ENCODE results near the gene GOLGA2.

Gene GOLGA2

GRCh38 chr9:128309551-128309950 is 33.7 kb upstream of the GOLGA2 start:
- no peaks in the 10 kb centered on the region for H3K4me1 ChIP-seq (ENCODE audit: control insufficient read depth in 2 of 2, insufficient read depth in 1 of 2, low read depth in 1 of 2, low read length in 2 of 2)

GRCh38 chr9:128304971-128305288 is 29.1 kb upstream of the GOLGA2 start:
- no peaks in the 10 kb centered on the region for H3K27me3 ChIP-seq (ENCODE audit: control insufficient read depth in 3 of 3, insufficient read depth in 3 of 3, low read depth in 1 of 3, low read length in 3 of 3)
- no peak overlapping the region for H2BK5ac ChIP-seq (ENCODE audit: low read length)
- no peaks in the 10 kb centered on the region for H3K9me3 ChIP-seq (replicated peaks in 1 of 2; ENCODE audit: control insufficient read depth in 2 of 2, insufficient read depth in 1 of 2, low read depth in 1 of 2, low read length in 2 of 2)
- no peak overlapping the region for H2AK5ac ChIP-seq (ENCODE audit: low read depth, low read length)
- H2BK12ac ChIP-seq (ENCODE audit: low read length) = no peak overlapping the region
- no peak overlapping the region for H3K23ac ChIP-seq (ENCODE audit: low read depth, low read length, poor library complexity)
- H3K14ac ChIP-seq (ENCODE audit: low read length) = no peak overlapping the region
- no peak overlapping the region for H3K27ac ChIP-seq (replicated peaks; ENCODE audit: low read length)
- no peak overlapping the region for H2BK15ac ChIP-seq (ENCODE audit: low read length)
- H3K9ac ChIP-seq (ENCODE audit: low read depth, low read length, poor library complexity) = no peak overlapping the region
- H3K36me3 ChIP-seq (replicated peaks in 1 of 2; ENCODE audit: control insufficient read depth in 2 of 2, insufficient read depth in 2 of 2, low read length in 2 of 2) = peaks cover 11 to 21% of the 10 kb centered on the region in 2 donors
- DNase-seq (ENCODE audit: low spot score) = no peak
- H3K79me1 ChIP-seq (ENCODE audit: low read depth, low read length) = no peaks in the 10 kb centered on the region
- H4K8ac ChIP-seq (ENCODE audit: low read depth, low read length) = no peak overlapping the region
- no peak overlapping the region for H3K4ac ChIP-seq (ENCODE audit: low read length)
- no CpG with 5 or more reads among the region's 5 CpGs for WGBS, 2 donors (ENCODE audit: extremely low coverage in 2 of 2, insufficient read length in 2 of 2, insufficient replicate concordance in 1 of 2)
- peak overlapping the region; percentile 43 for H4K91ac ChIP-seq (ENCODE audit: low read depth, low read length, poor library complexity)
- no peak overlapping the region for H2AFZ ChIP-seq (ENCODE audit: low read length)
- no peak overlapping the region for H2BK120ac ChIP-seq (ENCODE audit: low read depth, low read length)
- no peak overlapping the region for H3K4me3 ChIP-seq (ENCODE audit: low read length in 2 of 2)
- H3K4me2 ChIP-seq (ENCODE audit: insufficient read depth, low read length, poor library complexity, severe bottlenecking) = no peak overlapping the region
- no peaks in the 10 kb centered on the region for H3K4me1 ChIP-seq (ENCODE audit: control insufficient read depth in 2 of 2, insufficient read depth in 1 of 2, low read depth in 1 of 2, low read length in 2 of 2)
- H3K18ac ChIP-seq (ENCODE audit: low read length) = no peak overlapping the region

More at GRCh38 chr9:128309551-128309950, 33.7 kb upstream of the GOLGA2 start:
- Histone ChIP-seq H3K27ac (replicated peaks; ENCODE audit: low read length) (no peak overlapping the region), H3K18ac (ENCODE audit: low read length) (no peak overlapping the region), H4K8ac (ENCODE audit: low read depth, low read length) (no peak overlapping the region), H3K4me2 (ENCODE audit: insufficient read depth, low read length, poor library complexity, severe bottlenecking) (no peak overlapping the region), H2AFZ (ENCODE audit: low read length) (no peak overlapping the region), H2BK120ac (ENCODE audit: low read depth, low read length) (no peak overlapping the region), H3K23ac (ENCODE audit: low read depth, low read length, poor library complexity) (no peak overlapping the region), H4K91ac (ENCODE audit: low read depth, low read length, poor library complexity) (no peak overlapping the region), H3K79me1 (ENCODE audit: low read depth, low read length) (no peaks in the 10 kb centered on the region), H3K14ac (ENCODE audit: low read length) (no peak overlapping the region), H3K4ac (ENCODE audit: low read length) (no peak overlapping the region), H3K9me3 (replicated peaks in 1 of 2; ENCODE audit: control insufficient read depth in 2 of 2, insufficient read depth in 1 of 2, low read depth in 1 of 2, low read length in 2 of 2) (no peaks in the 10 kb centered on the region), H3K9ac (ENCODE audit: low read depth, low read length, poor library complexity) (no peak overlapping the region), H3K4me3 (ENCODE audit: low read length in 2 of 2) (no peak overlapping the region), H2BK15ac (ENCODE audit: low read length) (no peak overlapping the region), H2AK5ac (ENCODE audit: low read depth, low read length) (no peak overlapping the region), H3K27me3 (ENCODE audit: control insufficient read depth in 3 of 3, insufficient read depth in 3 of 3, low read depth in 1 of 3, low read length in 3 of 3) (no peaks in the 10 kb centered on the region), H2BK5ac (ENCODE audit: low read length) (no peak overlapping the region), H2BK12ac (ENCODE audit: low read length) (no peak overlapping the region), H3K36me3 (replicated peaks in 1 of 2; ENCODE audit: control insufficient read depth in 2 of 2, insufficient read depth in 2 of 2, low read length in 2 of 2) (peaks cover 31 to 48% of the 10 kb centered on the region in 2 donors)
- DNase-seq (ENCODE audit: low spot score) = no peak
- no CpG with 5 or more reads among the region's 16 CpGs for WGBS, 2 donors (ENCODE audit: extremely low coverage in 2 of 2, insufficient read length in 2 of 2, insufficient replicate concordance in 1 of 2)

GRCh38 chr9:128304136-128304970 is 28.5 kb upstream of the GOLGA2 start:
- no peak for DNase-seq (ENCODE audit: low spot score)
- H3K4ac ChIP-seq (ENCODE audit: low read length) = no peak overlapping the region
- H3K9me3 ChIP-seq (replicated peaks in 1 of 2; ENCODE audit: control insufficient read depth in 2 of 2, insufficient read depth in 1 of 2, low read depth in 1 of 2, low read length in 2 of 2) = no peaks in the 10 kb centered on the region
- no peak overlapping the region for H4K91ac ChIP-seq (ENCODE audit: low read depth, low read length, poor library complexity)
- H3K9ac ChIP-seq (ENCODE audit: low read depth, low read length, poor library complexity) = no peak overlapping the region
- H3K27ac ChIP-seq (replicated peaks; ENCODE audit: low read length) = no peak overlapping the region
- no peak overlapping the region for H4K8ac ChIP-seq (ENCODE audit: low read depth, low read length)
- H3K36me3 ChIP-seq (replicated peaks in 1 of 2; ENCODE audit: control insufficient read depth in 2 of 2, insufficient read depth in 2 of 2, low read length in 2 of 2) = peaks cover 5 to 15% of the 10 kb centered on the region in 2 donors
- H3K14ac ChIP-seq (ENCODE audit: low read length) = no peak overlapping the region
- H3K4me1 ChIP-seq (ENCODE audit: control insufficient read depth in 2 of 2, insufficient read depth in 1 of 2, low read depth in 1 of 2, low read length in 2 of 2) = no peaks in the 10 kb centered on the region
- H3K27me3 ChIP-seq (ENCODE audit: control insufficient read depth in 3 of 3, insufficient read depth in 3 of 3, low read depth in 1 of 3, low read length in 3 of 3) = no peaks in the 10 kb centered on the region
- no peak overlapping the region for H3K4me3 ChIP-seq (ENCODE audit: low read length in 2 of 2)
- WGBS, 2 donors (ENCODE audit: extremely low coverage in 2 of 2, insufficient read length in 2 of 2, insufficient replicate concordance in 1 of 2) = no CpG with 5 or more reads among the region's 9 CpGs
- no peak overlapping the region for H2BK12ac ChIP-seq (ENCODE audit: low read length)
- H3K18ac ChIP-seq (ENCODE audit: low read length) = no peak overlapping the region
- no peak overlapping the region for H2BK120ac ChIP-seq (ENCODE audit: low read depth, low read length)
- no peak overlapping the region for H2BK5ac ChIP-seq (ENCODE audit: low read length)
- H3K79me1 ChIP-seq (ENCODE audit: low read depth, low read length) = no peaks in the 10 kb centered on the region
- no peak overlapping the region for H2AK5ac ChIP-seq (ENCODE audit: low read depth, low read length)
- no peak overlapping the region for H3K4me2 ChIP-seq (ENCODE audit: insufficient read depth, low read length, poor library complexity, severe bottlenecking)
- no peak overlapping the region for H2AFZ ChIP-seq (ENCODE audit: low read length)
- no peak overlapping the region for H3K23ac ChIP-seq (ENCODE audit: low read depth, low read length, poor library complexity)
- H2BK15ac ChIP-seq (ENCODE audit: low read length) = no peak overlapping the region

- Histone ChIP-seq H2AFZ (ENCODE audit: low read length) (no peak overlapping the region), H2BK5ac (ENCODE audit: low read length) (no peak overlapping the region), H2BK120ac (ENCODE audit: low read depth, low read length) (no peak overlapping the region), H3K9ac (ENCODE audit: low read depth, low read length, poor library complexity) (no peak overlapping the region), H3K27ac (replicated peaks; ENCODE audit: low read length) (no peak overlapping the region), H2BK15ac (ENCODE audit: low read length) (no peak overlapping the region), H3K27me3 (ENCODE audit: control insufficient read depth in 3 of 3, insufficient read depth in 3 of 3, low read depth in 1 of 3, low read length in 3 of 3) (no peaks in the 10 kb centered on the region), H4K8ac (ENCODE audit: low read depth, low read length) (no peak overlapping the region), H3K9me3 (replicated peaks in 1 of 2; ENCODE audit: control insufficient read depth in 2 of 2, insufficient read depth in 1 of 2, low read depth in 1 of 2, low read length in 2 of 2) (no peaks in the 10 kb centered on the region), H3K23ac (ENCODE audit: low read depth, low read length, poor library complexity) (no peak overlapping the region), H4K91ac (ENCODE audit: low read depth, low read length, poor library complexity) (no peak overlapping the region), H3K14ac (ENCODE audit: low read length) (no peak overlapping the region), H3K36me3 (replicated peaks in 1 of 2; ENCODE audit: control insufficient read depth in 2 of 2, insufficient read depth in 2 of 2, low read length in 2 of 2) (no peaks in the 10 kb centered on the region), H3K4me1 (ENCODE audit: control insufficient read depth in 2 of 2, insufficient read depth in 1 of 2, low read depth in 1 of 2, low read length in 2 of 2) (no peaks in the 10 kb centered on the region), H3K79me1 (ENCODE audit: low read depth, low read length) (peaks cover 2% of the 10 kb centered on the region), H2AK5ac (ENCODE audit: low read depth, low read length) (no peak overlapping the region), H3K4me2 (ENCODE audit: insufficient read depth, low read length, poor library complexity, severe bottlenecking) (no peak overlapping the region), H2BK12ac (ENCODE audit: low read length) (no peak overlapping the region), H3K4me3 (ENCODE audit: low read length in 2 of 2) (no peak overlapping the region), H3K18ac (ENCODE audit: low read length) (no peak overlapping the region), H3K4ac (ENCODE audit: low read length) (no peak overlapping the region)
- DNase-seq (ENCODE audit: low spot score) = no peak
- no CpG with 5 or more reads among the region's 20 CpGs for WGBS, 2 donors (ENCODE audit: extremely low coverage in 2 of 2, insufficient read length in 2 of 2, insufficient replicate concordance in 1 of 2)
Measured at GRCh38 chr9:128298535-128299482, 23.0 kb upstream of the GOLGA2 start.

Measured in neuronal stem cell (in vitro differentiated cells).